Lower leg skin (tissue), 3 donors: ENCODE measurements around the gene SPTLC2.

ENCODE experiments used
- CTCF ChIP-seq, 3 donors: fragments of 450-650 bp; IDR thresholded peaks; one replicate each; pipeline ENCODE4 v1.5.1; 2016; ENCODE audit warnings: antibody characterized with exemption in 3 of 3, mild to moderate bottlenecking in 3 of 3, moderate library complexity in 2 of 3
- POLR2A ChIP-seq, 2 donors: fragments of 450-650 bp; IDR thresholded peaks; one replicate each; pipeline ENCODE4 v1.6.1; 2016 to 2017; ENCODE audit warnings: antibody characterized with exemption in 2 of 2, mild to moderate bottlenecking in 1 of 2, moderate library complexity in 1 of 2

- TF ChIP-seq CTCF (IDR thresholded peaks at IDR 0.05) (no peak), POLR2A (IDR thresholded peaks at IDR 0.05) (no peak)
These were observed 59.0 kb downstream of the SPTLC2 start for GRCh38 chr14:77557391-77557790.
